ENCODE measurements around the gene TLK1.

Gene TLK1

DNA sequence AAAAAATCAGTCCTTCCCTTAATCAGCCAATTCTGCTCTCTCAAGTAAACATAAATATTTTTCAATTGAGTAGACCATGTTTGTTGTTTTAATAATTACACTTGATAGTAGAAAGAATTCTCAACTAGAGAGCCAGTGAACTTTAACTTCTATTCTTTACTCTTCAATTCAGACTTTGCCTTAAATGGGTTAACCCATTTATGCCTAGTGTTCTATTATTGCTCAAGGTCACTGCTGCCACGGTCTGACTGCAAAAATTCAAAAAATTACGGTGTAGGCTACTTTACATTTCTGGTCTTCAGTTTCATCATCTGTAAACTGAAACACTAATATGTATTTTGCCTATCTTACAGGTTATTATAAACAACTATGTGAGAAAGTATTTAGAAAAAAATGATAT, 103.1 kb downstream of the TLK1 start:
- TF ChIP-seq, protein P1, sequence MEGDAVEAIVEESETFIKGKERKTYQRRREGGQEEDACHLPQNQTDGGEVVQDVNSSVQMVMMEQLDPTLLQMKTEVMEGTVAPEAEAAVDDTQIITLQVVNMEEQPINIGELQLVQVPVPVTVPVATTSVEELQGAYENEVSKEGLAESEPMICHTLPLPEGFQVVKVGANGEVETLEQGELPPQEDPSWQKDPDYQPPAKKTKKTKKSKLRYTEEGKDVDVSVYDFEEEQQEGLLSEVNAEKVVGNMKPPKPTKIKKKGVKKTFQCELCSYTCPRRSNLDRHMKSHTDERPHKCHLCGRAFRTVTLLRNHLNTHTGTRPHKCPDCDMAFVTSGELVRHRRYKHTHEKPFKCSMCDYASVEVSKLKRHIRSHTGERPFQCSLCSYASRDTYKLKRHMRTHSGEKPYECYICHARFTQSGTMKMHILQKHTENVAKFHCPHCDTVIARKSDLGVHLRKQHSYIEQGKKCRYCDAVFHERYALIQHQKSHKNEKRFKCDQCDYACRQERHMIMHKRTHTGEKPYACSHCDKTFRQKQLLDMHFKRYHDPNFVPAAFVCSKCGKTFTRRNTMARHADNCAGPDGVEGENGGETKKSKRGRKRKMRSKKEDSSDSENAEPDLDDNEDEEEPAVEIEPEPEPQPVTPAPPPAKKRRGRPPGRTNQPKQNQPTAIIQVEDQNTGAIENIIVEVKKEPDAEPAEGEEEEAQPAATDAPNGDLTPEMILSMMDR (IDR thresholded peaks at IDR 0.05; ENCODE audit: low read depth, low read length) = no peak
- DNase-seq (ENCODE audit: extremely low read depth, low read depth) = no peak

DNA sequence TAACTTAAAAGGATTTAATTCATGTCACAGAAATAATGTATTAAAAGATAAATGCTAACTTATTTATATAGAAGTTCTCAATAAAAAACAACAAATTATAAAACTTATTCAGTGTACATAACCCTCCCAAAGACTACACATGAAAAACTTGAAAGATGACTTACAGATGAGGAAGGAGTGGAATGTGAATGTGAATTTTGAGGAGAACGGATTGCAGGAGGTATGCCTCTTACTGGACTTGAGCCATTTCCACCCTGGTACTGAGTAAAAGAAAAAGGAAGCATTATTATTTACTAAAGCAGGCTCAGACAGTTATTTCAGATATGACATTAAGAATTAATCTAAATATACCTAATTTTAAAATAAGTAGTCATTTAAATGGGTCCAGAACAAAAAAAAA, 104.4 kb downstream of the TLK1 start:
- DNase-seq (ENCODE audit: extremely low read depth, low read depth) = no peak
- TF ChIP-seq, protein P1 (IDR thresholded peaks at IDR 0.05; ENCODE audit: low read depth, low read length) = no peak

DNA sequence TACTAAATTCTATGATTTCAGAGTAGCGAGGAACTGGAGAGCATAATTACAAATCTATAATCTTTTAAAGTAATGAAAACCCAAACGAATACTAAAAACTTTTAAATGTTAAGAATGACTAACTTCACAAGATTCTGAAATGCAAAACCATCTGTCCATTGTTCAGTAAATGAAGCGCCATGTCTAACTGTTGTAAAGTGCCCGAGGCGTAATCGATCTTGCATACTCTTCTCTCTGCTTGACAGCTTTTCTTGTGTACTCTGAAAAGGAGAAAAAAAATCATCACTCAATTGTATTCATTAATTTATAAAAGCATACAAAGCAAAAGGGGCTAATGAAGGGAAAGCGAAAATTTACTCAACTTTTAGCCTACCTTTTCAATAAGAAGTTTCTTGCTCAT, 111.0 kb downstream of the TLK1 start:
- TF ChIP-seq, protein P1 (IDR thresholded peaks at IDR 0.05; ENCODE audit: low read depth, low read length) = no peak
- DNase-seq (ENCODE audit: extremely low read depth, low read depth) = no peak

DNA sequence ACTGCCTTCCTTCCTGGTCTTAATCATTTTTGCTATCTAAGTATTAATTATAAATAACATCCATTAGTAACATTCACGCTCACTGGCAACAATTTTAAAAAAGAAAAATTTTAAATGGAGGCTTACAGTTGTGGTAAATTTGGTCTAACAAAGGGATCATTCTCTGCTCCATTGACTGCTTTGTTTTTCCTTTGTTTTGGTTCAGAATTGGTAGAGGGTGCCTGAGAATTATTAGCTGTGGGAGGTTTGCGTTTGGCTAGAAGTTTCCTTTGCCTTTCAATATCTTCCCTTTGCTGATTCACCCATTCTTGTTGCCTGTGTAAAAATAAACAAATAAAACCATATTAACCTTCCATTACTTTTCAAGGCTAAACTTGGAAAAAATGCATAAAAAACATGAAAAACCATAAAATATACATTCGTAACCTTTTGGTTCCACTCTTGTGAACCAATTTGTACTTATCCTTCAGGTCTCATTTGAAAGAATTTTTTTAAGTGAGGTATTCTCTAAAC, 114.6 kb downstream of the TLK1 start:
- DNase-seq (ENCODE audit: extremely low read depth, low read depth) = no peak
- TF ChIP-seq, protein P1 (IDR thresholded peaks at IDR 0.05; ENCODE audit: low read depth, low read length) = no peak

GRCh38 chr2:171044416-171044815, 116.3 kb downstream of the TLK1 start:
- TF ChIP-seq, protein P1 (IDR thresholded peaks at IDR 0.05; ENCODE audit: low read depth, low read length) = no peak
- no peak for DNase-seq (ENCODE audit: extremely low read depth, low read depth)

GRCh38 chr2:171042253-171042969, 118.3 kb downstream of the TLK1 start:
- DNase-seq (ENCODE audit: extremely low read depth, low read depth) = no peak
- TF ChIP-seq, protein P1 (IDR thresholded peaks at IDR 0.05; ENCODE audit: low read depth, low read length) = no peak

- DNase-seq (ENCODE audit: extremely low read depth, low read depth) = no peak
- TF ChIP-seq, protein P1 (IDR thresholded peaks at IDR 0.05; ENCODE audit: low read depth, low read length) = no peak
These were observed 124.2 kb downstream of the TLK1 start for GRCh38 chr2:171036532-171036931.
